Skin epidermis (tissue), 12 donors: ENCODE data around the gene SMC6.

Experiments
- H3K27ac ChIP-seq, 21 experiments: fragments of 200-600 bp; sonication (generic) in 11 of 21; one replicate each; pipeline ENCODE4 v1.5.0; 2020; ENCODE audit warnings: mild to moderate bottlenecking in 3 of 21, inconsistent platforms in 2 of 21, moderate library complexity in 2 of 21
- H3K4me3 ChIP-seq, 7 experiments: fragments of 200-600 bp; sonication (generic) in 2 of 7; one replicate each; pipeline ENCODE4 v1.5.0; 2020; ENCODE audit warnings: inconsistent platforms in 2 of 7, mild to moderate bottlenecking in 2 of 7, moderate library complexity in 1 of 7

SMC6 gene

GRCh38 chr2:17719562-17720371 is 33.8 kb downstream of the SMC6 start:
- Histone ChIP-seq H3K4me3 (no peak overlapping the region), H3K27ac (no peak overlapping the region)

GRCh38 chr2:17718689-17719088 is 34.9 kb downstream of the SMC6 start:
- Histone ChIP-seq H3K4me3 (no peak overlapping the region), H3K27ac (no peak overlapping the region)

- H3K27ac ChIP-seq: no peak overlapping the region
- H3K4me3 ChIP-seq: no peak overlapping the region
These were observed 35.9 kb downstream of the SMC6 start for GRCh38 chr2:17717666-17718065.

GRCh38 chr2:17713291-17713690 is 40.3 kb downstream of the SMC6 start:
- Histone ChIP-seq H3K27ac (no peak overlapping the region), H3K4me3 (no peak overlapping the region)

GRCh38 chr2:17710547-17711248 is 42.9 kb downstream of the SMC6 start:
- Histone ChIP-seq H3K27ac (no peak overlapping the region), H3K4me3 (no peak overlapping the region)

GRCh38 chr2:17709897-17710296 is 43.7 kb downstream of the SMC6 start:
- no peak overlapping the region for H3K27ac ChIP-seq
- H3K4me3 ChIP-seq: no peak overlapping the region

- Histone ChIP-seq H3K4me3 (no peak overlapping the region), H3K27ac (no peak overlapping the region)
These were observed 45.1 kb downstream of the SMC6 start for GRCh38 chr2:17708501-17708900.

- Histone ChIP-seq H3K4me3 (no peak overlapping the region), H3K27ac (no peak overlapping the region)
These were observed 46.8 kb downstream of the SMC6 start for GRCh38 chr2:17706845-17707244.

- H3K4me3 ChIP-seq: no peak overlapping the region
- no peak overlapping the region for H3K27ac ChIP-seq
These were observed 62.8 kb downstream of the SMC6 start for GRCh38 chr2:17690776-17691175.

GRCh38 chr2:17689010-17689409 is 64.6 kb downstream of the SMC6 start:
- H3K27ac ChIP-seq: no peak overlapping the region
- H3K4me3 ChIP-seq: no peak overlapping the region

GRCh38 chr2:17688600-17688999 is 65.0 kb downstream of the SMC6 start:
- no peak overlapping the region for H3K27ac ChIP-seq
- H3K4me3 ChIP-seq: no peak overlapping the region

- H3K4me3 ChIP-seq: no peak overlapping the region
- H3K27ac ChIP-seq: no peak overlapping the region
These were observed 69.6 kb downstream of the SMC6 start for GRCh38 chr2:17683981-17684380.

GRCh38 chr2:17682098-17682857 is 71.3 kb downstream of the SMC6 start:
- no peak overlapping the region for H3K27ac ChIP-seq
- no peak overlapping the region for H3K4me3 ChIP-seq

- Histone ChIP-seq H3K27ac (no peak overlapping the region), H3K4me3 (no peak overlapping the region)
These were observed 73.5 kb downstream of the SMC6 start for GRCh38 chr2:17680119-17680518.

GRCh38 chr2:17674817-17675216 is 78.8 kb downstream of the SMC6 start:
- Histone ChIP-seq H3K4me3 (no peak overlapping the region), H3K27ac (no peak overlapping the region)

GRCh38 chr2:17672583-17673317 is 80.9 kb downstream of the SMC6 start:
- no peak overlapping the region for H3K4me3 ChIP-seq

GRCh38 chr2:17667898-17668297 is 85.7 kb downstream of the SMC6 start:
- Histone ChIP-seq H3K27ac (no peak overlapping the region), H3K4me3 (no peak overlapping the region)

More at GRCh38 chr2:17672583-17673317, 80.9 kb downstream of the SMC6 start:
- H3K27ac ChIP-seq: no peak overlapping the region

GRCh38 chr2:17664534-17664933 is 89.1 kb downstream of the SMC6 start:
- no peak overlapping the region for H3K4me3 ChIP-seq
- H3K27ac ChIP-seq: no peak overlapping the region

- no peak overlapping the region for H3K27ac ChIP-seq
- H3K4me3 ChIP-seq: no peak overlapping the region
These were observed 90.9 kb downstream of the SMC6 start for GRCh38 chr2:17662723-17663122.

- Histone ChIP-seq H3K4me3 (no peak overlapping the region), H3K27ac (peak overlapping the region in 1 of 21 experiments; percentile 47)
These were observed 92.2 kb downstream of the SMC6 start for GRCh38 chr2:17661460-17661859.
